Suprapubic skin (tissue), 4 donors: ENCODE data around the gene TCAP. TPM values are rescaled to one million over a fixed set of nuclear protein-coding genes. Genes with fewer than 3 reads are reported as not detected.
A peak's percentile ranks its signal among the peaks of the same experiment; 100 is the strongest.

Experiments used
- DNase-seq, 2 donors: peaks; one replicate each; pipeline ENCODE4 v3.0.0-alpha.2; 2019; ENCODE audit warnings: low spot score in 2 of 2
- H3K27ac ChIP-seq: fragments of 200-600 bp; sonication (generic); one replicate; pipeline ENCODE4 v1.5.1; 2019
- H3K27me3 ChIP-seq: fragments of 200-600 bp; sonication (generic); one replicate; pipeline ENCODE4 v1.5.1; 2019
- H3K36me3 ChIP-seq: fragments of 200-600 bp; sonication (generic); one replicate; pipeline ENCODE4 v1.5.1; 2019
- H3K4me1 ChIP-seq: fragments of 200-600 bp; sonication (generic); one replicate; pipeline ENCODE4 v1.5.1; 2019
- H3K4me3 ChIP-seq: fragments of 200-600 bp; sonication (generic); one replicate; pipeline ENCODE4 v1.5.1; 2019; ENCODE audit warnings: mild to moderate bottlenecking
- H3K9me3 ChIP-seq: fragments of 200-600 bp; sonication (generic); one replicate; pipeline ENCODE4 v1.5.1; 2019
- CTCF ChIP-seq, 2 donors: fragments of 200-600 bp in 1 of 2; fragments of 450-650 bp in 1 of 2; sonication (generic) in 1 of 2; IDR thresholded peaks; one replicate each; pipeline ENCODE4 v1.5.1; 2016 to 2019; ENCODE audit warnings: antibody characterized with exemption in 2 of 2, mild to moderate bottlenecking in 1 of 2, moderate library complexity in 1 of 2
- EP300 ChIP-seq: sonication (generic); formaldehyde crosslinking; IDR thresholded peaks from one replicate; pipeline ENCODE4 v1.6.1; 2017; ENCODE audit warnings: antibody characterized with exemption
- POLR2A ChIP-seq, 2 donors: fragments of 450-650 bp; IDR thresholded peaks; one replicate each; pipeline ENCODE4 v1.6.1; 2017; ENCODE audit warnings: antibody characterized with exemption in 2 of 2, mild to moderate bottlenecking in 2 of 2, moderate library complexity in 2 of 2
- POLR2AphosphoS5 ChIP-seq, 3 donors: sonication (generic); formaldehyde crosslinking; IDR thresholded peaks; one replicate each; pipeline ENCODE4 v1.6.1; 2017; ENCODE audit warnings: antibody characterized with exemption in 3 of 3
- WGBS: methylation state at CpG from one replicate; pipeline ENCODE4 v1.1.5; 2018; 5-methylcytosine and 5-hydroxymethylcytosine counted together
- total RNA-seq, 4 donors: library from RNA; depleted of rRNA; stranded (reverse); fragments of >200 nt; gene quantifications; one replicate each; pipeline ENCODE4 v1.1.0, GENCODE V29; 2016

The TCAP gene
- total RNA-seq, 4 donors from 2014 or later = 0.57 to 2.4 (median 1.1) TPM; not detected in 1

GRCh38 chr17:39618246-39618913 is 46.8 kb upstream of the TCAP start:
- DNase-seq = no peak
- peak overlapping the region; percentile 70 for H3K27ac ChIP-seq
- no peaks in the 10 kb centered on the region for H3K27me3 ChIP-seq
- WGBS = 3% methylated on average over 26 of the region's 33 CpGs
- H3K36me3 ChIP-seq = no peaks in the 10 kb centered on the region
- TF ChIP-seq POLR2A (IDR thresholded peaks at IDR 0.05) (no peak), POLR2AphosphoS5 (IDR thresholded peaks at IDR 0.05) (no peak), CTCF (IDR thresholded peaks at IDR 0.05) (no peak), EP300 (no peak)
- peak overlapping the region; percentile 74 for H3K4me3 ChIP-seq
- H3K4me1 ChIP-seq = peaks cover 25% of the 10 kb centered on the region
- no peaks in the 10 kb centered on the region for H3K9me3 ChIP-seq

- Histone ChIP-seq H3K9me3 (no peaks in the 10 kb centered on the region), H3K36me3 (no peaks in the 10 kb centered on the region), H3K27me3 (peaks cover 4% of the 10 kb centered on the region), H3K27ac (no peak overlapping the region), H3K4me1 (peaks cover 32% of the 10 kb centered on the region), H3K4me3 (peak overlapping the region; percentile 74)
- TF ChIP-seq POLR2A (IDR thresholded peaks at IDR 0.05) = no peak
- DNase-seq = no peak
- WGBS = 71% methylated on average over 6 of the region's 13 CpGs
These were observed 46.0 kb upstream of the TCAP start for GRCh38 chr17:39618956-39619785.

GRCh38 chr17:39619786-39620101 is 45.4 kb upstream of the TCAP start:
- H3K9me3 ChIP-seq = no peaks in the 10 kb centered on the region
- H3K36me3 ChIP-seq = no peaks in the 10 kb centered on the region
- H3K27me3 ChIP-seq = peaks cover 7% of the 10 kb centered on the region
- no CpG with 5 or more reads among the region's 1 CpG for WGBS
- H3K4me1 ChIP-seq = peaks cover 38% of the 10 kb centered on the region
- H3K27ac ChIP-seq = no peak overlapping the region
- no peak for TF ChIP-seq POLR2AphosphoS5 (IDR thresholded peaks at IDR 0.05)
- no peak for TF ChIP-seq POLR2A (IDR thresholded peaks at IDR 0.05)
- TF ChIP-seq CTCF (IDR thresholded peaks at IDR 0.05) = no peak
- no peak for TF ChIP-seq EP300
- H3K4me3 ChIP-seq = no peak overlapping the region
- no peak for DNase-seq

GRCh38 chr17:39621523-39622379 is 43.4 kb upstream of the TCAP start:
- Histone ChIP-seq H3K36me3 (no peaks in the 10 kb centered on the region), H3K9me3 (no peaks in the 10 kb centered on the region), H3K27me3 (peaks cover 27% of the 10 kb centered on the region), H3K4me3 (no peak overlapping the region), H3K4me1 (peaks cover 58% of the 10 kb centered on the region), H3K27ac (no peak overlapping the region)
- peak; percentile 94 to 95 for DNase-seq
- TF ChIP-seq CTCF (IDR thresholded peaks at IDR 0.05) (peak; percentile 98 to 100), POLR2A (IDR thresholded peaks at IDR 0.05) (no peak), POLR2AphosphoS5 (IDR thresholded peaks at IDR 0.05) (peak in 1 of 3 donors; percentile 40)
- WGBS = 8% methylated on average over 22 of the region's 26 CpGs

- Histone ChIP-seq H3K36me3 (no peaks in the 10 kb centered on the region), H3K27me3 (peaks cover 35% of the 10 kb centered on the region), H3K4me1 (peaks cover 62% of the 10 kb centered on the region), H3K9me3 (no peaks in the 10 kb centered on the region), H3K4me3 (no peak overlapping the region), H3K27ac (no peak overlapping the region)
- 59% methylated on average over 15 of the region's 16 CpGs for WGBS
- TF ChIP-seq EP300 (no peak), CTCF (IDR thresholded peaks at IDR 0.05) (no peak), POLR2A (IDR thresholded peaks at IDR 0.05) (no peak), POLR2AphosphoS5 (IDR thresholded peaks at IDR 0.05) (no peak)
- DNase-seq = no peak
These were observed 42.7 kb upstream of the TCAP start for GRCh38 chr17:39622380-39623006.
